Measurements from ENCODE around the gene FAIM2. TPM values are rescaled to one million over a fixed set of nuclear protein-coding genes. Genes with fewer than 3 reads are reported as not detected.

Gene FAIM2
- total and polyA plus RNA-seq, 2 donors (not counting 1 experiment from before 2014, with no cell fraction given), result 0.50 to 1.00 TPM

DNA sequence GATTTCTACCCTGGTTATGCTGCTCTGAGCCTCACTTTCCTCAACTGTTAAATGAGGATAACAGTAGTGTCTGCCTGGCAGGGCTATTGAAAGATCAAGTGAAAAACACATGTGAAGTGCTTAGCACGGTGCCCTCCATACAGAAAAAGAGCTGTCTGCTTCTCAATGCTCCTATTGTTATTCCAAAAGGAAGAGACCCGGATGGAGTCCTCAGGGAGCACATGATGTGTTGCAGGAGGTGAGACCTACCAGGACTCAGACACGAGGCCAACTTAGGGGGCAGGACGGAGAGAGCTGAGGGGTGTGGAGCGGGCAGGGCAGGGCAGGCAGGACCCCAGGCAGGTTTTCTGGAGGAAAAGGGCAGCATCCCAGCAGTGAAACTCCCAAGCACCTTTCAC lies 8.9 kb downstream of the FAIM2 start:
- H3K27ac ChIP-seq (ENCODE audit: insufficient read depth, low read length), result no peak overlapping the region
- peaks cover 18% of the 10 kb centered on the region for H3K27me3 ChIP-seq (ENCODE audit: control insufficient read depth, insufficient read depth, low read length)
- no peak overlapping the region for H2AFZ ChIP-seq (ENCODE audit: low read length)
- H3K36me3 ChIP-seq (ENCODE audit: control insufficient read depth, insufficient read depth, low read length), result no peaks in the 10 kb centered on the region
- DNase-seq (ENCODE audit: low read depth in 2 of 2), result no peak
- H4K20me1 ChIP-seq (ENCODE audit: control insufficient read depth, extremely low read depth, insufficient read depth, low read length), result no peaks in the 10 kb centered on the region
- H3K4me1 ChIP-seq (ENCODE audit: control insufficient read depth, extremely low read depth, insufficient read depth, low read length), result no peaks in the 10 kb centered on the region
- H3K79me2 ChIP-seq (ENCODE audit: control insufficient read depth, insufficient read depth, low read length), result no peaks in the 10 kb centered on the region
- no peak overlapping the region for H3K4me2 ChIP-seq (ENCODE audit: extremely low read depth, insufficient read depth, low read length)
- TF ChIP-seq EZH2 (IDR thresholded peaks at IDR 0.05; ENCODE audit: low read length, missing control alignments), result no peak
- TF ChIP-seq, protein P1, sequence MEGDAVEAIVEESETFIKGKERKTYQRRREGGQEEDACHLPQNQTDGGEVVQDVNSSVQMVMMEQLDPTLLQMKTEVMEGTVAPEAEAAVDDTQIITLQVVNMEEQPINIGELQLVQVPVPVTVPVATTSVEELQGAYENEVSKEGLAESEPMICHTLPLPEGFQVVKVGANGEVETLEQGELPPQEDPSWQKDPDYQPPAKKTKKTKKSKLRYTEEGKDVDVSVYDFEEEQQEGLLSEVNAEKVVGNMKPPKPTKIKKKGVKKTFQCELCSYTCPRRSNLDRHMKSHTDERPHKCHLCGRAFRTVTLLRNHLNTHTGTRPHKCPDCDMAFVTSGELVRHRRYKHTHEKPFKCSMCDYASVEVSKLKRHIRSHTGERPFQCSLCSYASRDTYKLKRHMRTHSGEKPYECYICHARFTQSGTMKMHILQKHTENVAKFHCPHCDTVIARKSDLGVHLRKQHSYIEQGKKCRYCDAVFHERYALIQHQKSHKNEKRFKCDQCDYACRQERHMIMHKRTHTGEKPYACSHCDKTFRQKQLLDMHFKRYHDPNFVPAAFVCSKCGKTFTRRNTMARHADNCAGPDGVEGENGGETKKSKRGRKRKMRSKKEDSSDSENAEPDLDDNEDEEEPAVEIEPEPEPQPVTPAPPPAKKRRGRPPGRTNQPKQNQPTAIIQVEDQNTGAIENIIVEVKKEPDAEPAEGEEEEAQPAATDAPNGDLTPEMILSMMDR (conservative IDR thresholded peaks at IDR 0.05 in 1 of 2, IDR thresholded peaks at IDR 0.05 in 1 of 2; ENCODE audit: low read depth in 1 of 2, low read length in 2 of 2), result no peak
- H3K4me3 ChIP-seq (replicated peaks in 1 of 4; ENCODE audit: control extremely low read depth in 1 of 4, insufficient read depth in 1 of 4, low read depth in 3 of 4, low read length in 4 of 4), result no peak overlapping the region
- no peak overlapping the region for H3K9ac ChIP-seq (ENCODE audit: insufficient read depth, low read length)
- H3K9me3 ChIP-seq (ENCODE audit: control insufficient read depth, insufficient read depth, low read depth, low read length), result no peaks in the 10 kb centered on the region

GRCh38 chr12:49893753-49894750 lies 9.6 kb downstream of the FAIM2 start:
- peak; percentile 11 to 62 for DNase-seq (ENCODE audit: low read depth in 2 of 2)
- no peak overlapping the region for H3K27ac ChIP-seq (ENCODE audit: insufficient read depth, low read length)
- H2AFZ ChIP-seq (ENCODE audit: low read length), result no peak overlapping the region
- no peaks in the 10 kb centered on the region for H4K20me1 ChIP-seq (ENCODE audit: control insufficient read depth, extremely low read depth, insufficient read depth, low read length)
- H3K36me3 ChIP-seq (ENCODE audit: control insufficient read depth, insufficient read depth, low read length), result no peaks in the 10 kb centered on the region
- TF ChIP-seq, protein P1 (conservative IDR thresholded peaks at IDR 0.05 in 1 of 2, IDR thresholded peaks at IDR 0.05 in 1 of 2; ENCODE audit: low read depth in 1 of 2, low read length in 2 of 2), result no peak
- TF ChIP-seq EZH2 (IDR thresholded peaks at IDR 0.05; ENCODE audit: low read length, missing control alignments), result no peak
- no peak overlapping the region for H3K4me2 ChIP-seq (ENCODE audit: extremely low read depth, insufficient read depth, low read length)
- no peak overlapping the region for H3K9ac ChIP-seq (ENCODE audit: insufficient read depth, low read length)
- no peaks in the 10 kb centered on the region for H3K9me3 ChIP-seq (ENCODE audit: control insufficient read depth, insufficient read depth, low read depth, low read length)
- H3K27me3 ChIP-seq (ENCODE audit: control insufficient read depth, insufficient read depth, low read length), result peaks cover 19% of the 10 kb centered on the region
- no peak overlapping the region for H3K4me3 ChIP-seq (replicated peaks in 1 of 4; ENCODE audit: control extremely low read depth in 1 of 4, insufficient read depth in 1 of 4, low read depth in 3 of 4, low read length in 4 of 4)
- H3K4me1 ChIP-seq (ENCODE audit: control insufficient read depth, extremely low read depth, insufficient read depth, low read length), result no peaks in the 10 kb centered on the region
- H3K79me2 ChIP-seq (ENCODE audit: control insufficient read depth, insufficient read depth, low read length), result no peaks in the 10 kb centered on the region

GRCh38 chr12:49892732-49893317 lies 10.9 kb downstream of the FAIM2 start:
- no peak for DNase-seq (ENCODE audit: low read depth in 2 of 2)

More at GRCh38 chr12:49892732-49893317, 10.9 kb downstream of the FAIM2 start:
- no peak overlapping the region for H2AFZ ChIP-seq (ENCODE audit: low read length)
- no peaks in the 10 kb centered on the region for H3K9me3 ChIP-seq (ENCODE audit: control insufficient read depth, insufficient read depth, low read depth, low read length)
- TF ChIP-seq, protein P1 (conservative IDR thresholded peaks at IDR 0.05 in 1 of 2, IDR thresholded peaks at IDR 0.05 in 1 of 2; ENCODE audit: low read depth in 1 of 2, low read length in 2 of 2), result no peak
- TF ChIP-seq EZH2 (IDR thresholded peaks at IDR 0.05; ENCODE audit: low read length, missing control alignments), result no peak
- H3K4me3 ChIP-seq (replicated peaks in 1 of 4; ENCODE audit: control extremely low read depth in 1 of 4, insufficient read depth in 1 of 4, low read depth in 3 of 4, low read length in 4 of 4), result no peak overlapping the region
- H3K9ac ChIP-seq (ENCODE audit: insufficient read depth, low read length), result no peak overlapping the region
- no peaks in the 10 kb centered on the region for H3K79me2 ChIP-seq (ENCODE audit: control insufficient read depth, insufficient read depth, low read length)
- no peaks in the 10 kb centered on the region for H4K20me1 ChIP-seq (ENCODE audit: control insufficient read depth, extremely low read depth, insufficient read depth, low read length)
- no peaks in the 10 kb centered on the region for H3K36me3 ChIP-seq (ENCODE audit: control insufficient read depth, insufficient read depth, low read length)
- H3K27me3 ChIP-seq (ENCODE audit: control insufficient read depth, insufficient read depth, low read length), result peaks cover 20% of the 10 kb centered on the region
- H3K4me1 ChIP-seq (ENCODE audit: control insufficient read depth, extremely low read depth, insufficient read depth, low read length), result no peaks in the 10 kb centered on the region
- H3K4me2 ChIP-seq (ENCODE audit: extremely low read depth, insufficient read depth, low read length), result no peak overlapping the region
- no peak overlapping the region for H3K27ac ChIP-seq (ENCODE audit: insufficient read depth, low read length)

Data from fibroblast of lung (primary cell).